ENCODE results near the gene IFI44.

DNA sequence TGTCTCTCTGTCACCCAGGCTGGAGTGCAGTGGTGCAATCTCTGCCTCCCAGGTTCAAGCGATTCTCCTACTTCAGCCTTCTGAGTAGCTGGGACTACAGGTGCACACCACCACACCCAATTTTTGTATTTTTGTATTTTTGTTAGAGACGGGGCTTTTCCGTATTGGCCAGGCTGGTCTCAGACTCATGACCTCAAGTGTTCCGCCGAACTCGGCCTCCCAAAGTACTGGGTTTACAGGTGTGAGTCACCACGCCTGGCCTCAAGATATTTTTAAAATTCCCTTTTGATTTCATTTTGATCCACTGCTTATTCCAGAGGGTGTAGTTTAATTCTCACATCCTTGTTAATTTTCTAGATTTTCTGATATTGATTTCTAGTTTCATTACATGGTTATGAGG, 25.6 kb upstream of the IFI44 start:
- TF ChIP-seq, protein P1, sequence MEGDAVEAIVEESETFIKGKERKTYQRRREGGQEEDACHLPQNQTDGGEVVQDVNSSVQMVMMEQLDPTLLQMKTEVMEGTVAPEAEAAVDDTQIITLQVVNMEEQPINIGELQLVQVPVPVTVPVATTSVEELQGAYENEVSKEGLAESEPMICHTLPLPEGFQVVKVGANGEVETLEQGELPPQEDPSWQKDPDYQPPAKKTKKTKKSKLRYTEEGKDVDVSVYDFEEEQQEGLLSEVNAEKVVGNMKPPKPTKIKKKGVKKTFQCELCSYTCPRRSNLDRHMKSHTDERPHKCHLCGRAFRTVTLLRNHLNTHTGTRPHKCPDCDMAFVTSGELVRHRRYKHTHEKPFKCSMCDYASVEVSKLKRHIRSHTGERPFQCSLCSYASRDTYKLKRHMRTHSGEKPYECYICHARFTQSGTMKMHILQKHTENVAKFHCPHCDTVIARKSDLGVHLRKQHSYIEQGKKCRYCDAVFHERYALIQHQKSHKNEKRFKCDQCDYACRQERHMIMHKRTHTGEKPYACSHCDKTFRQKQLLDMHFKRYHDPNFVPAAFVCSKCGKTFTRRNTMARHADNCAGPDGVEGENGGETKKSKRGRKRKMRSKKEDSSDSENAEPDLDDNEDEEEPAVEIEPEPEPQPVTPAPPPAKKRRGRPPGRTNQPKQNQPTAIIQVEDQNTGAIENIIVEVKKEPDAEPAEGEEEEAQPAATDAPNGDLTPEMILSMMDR (IDR thresholded peaks at IDR 0.05; ENCODE audit: low read depth, low read length, missing input control) = no peak
- TF ChIP-seq, protein P2, sequence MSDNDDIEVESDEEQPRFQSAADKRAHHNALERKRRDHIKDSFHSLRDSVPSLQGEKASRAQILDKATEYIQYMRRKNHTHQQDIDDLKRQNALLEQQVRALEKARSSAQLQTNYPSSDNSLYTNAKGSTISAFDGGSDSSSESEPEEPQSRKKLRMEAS (IDR thresholded peaks at IDR 0.05) = no peak
- TF ChIP-seq RXRA (IDR thresholded peaks at IDR 0.05) (no peak), NR2F2 (IDR thresholded peaks at IDR 0.05) (no peak), RAD21 (IDR thresholded peaks at IDR 0.05) (no peak), HNF4A (conservative IDR thresholded peaks at IDR 0.05) (no peak)
- TF ChIP-seq, protein P3, sequence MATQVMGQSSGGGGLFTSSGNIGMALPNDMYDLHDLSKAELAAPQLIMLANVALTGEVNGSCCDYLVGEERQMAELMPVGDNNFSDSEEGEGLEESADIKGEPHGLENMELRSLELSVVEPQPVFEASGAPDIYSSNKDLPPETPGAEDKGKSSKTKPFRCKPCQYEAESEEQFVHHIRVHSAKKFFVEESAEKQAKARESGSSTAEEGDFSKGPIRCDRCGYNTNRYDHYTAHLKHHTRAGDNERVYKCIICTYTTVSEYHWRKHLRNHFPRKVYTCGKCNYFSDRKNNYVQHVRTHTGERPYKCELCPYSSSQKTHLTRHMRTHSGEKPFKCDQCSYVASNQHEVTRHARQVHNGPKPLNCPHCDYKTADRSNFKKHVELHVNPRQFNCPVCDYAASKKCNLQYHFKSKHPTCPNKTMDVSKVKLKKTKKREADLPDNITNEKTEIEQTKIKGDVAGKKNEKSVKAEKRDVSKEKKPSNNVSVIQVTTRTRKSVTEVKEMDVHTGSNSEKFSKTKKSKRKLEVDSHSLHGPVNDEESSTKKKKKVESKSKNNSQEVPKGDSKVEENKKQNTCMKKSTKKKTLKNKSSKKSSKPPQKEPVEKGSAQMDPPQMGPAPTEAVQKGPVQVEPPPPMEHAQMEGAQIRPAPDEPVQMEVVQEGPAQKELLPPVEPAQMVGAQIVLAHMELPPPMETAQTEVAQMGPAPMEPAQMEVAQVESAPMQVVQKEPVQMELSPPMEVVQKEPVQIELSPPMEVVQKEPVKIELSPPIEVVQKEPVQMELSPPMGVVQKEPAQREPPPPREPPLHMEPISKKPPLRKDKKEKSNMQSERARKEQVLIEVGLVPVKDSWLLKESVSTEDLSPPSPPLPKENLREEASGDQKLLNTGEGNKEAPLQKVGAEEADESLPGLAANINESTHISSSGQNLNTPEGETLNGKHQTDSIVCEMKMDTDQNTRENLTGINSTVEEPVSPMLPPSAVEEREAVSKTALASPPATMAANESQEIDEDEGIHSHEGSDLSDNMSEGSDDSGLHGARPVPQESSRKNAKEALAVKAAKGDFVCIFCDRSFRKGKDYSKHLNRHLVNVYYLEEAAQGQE (IDR thresholded peaks at IDR 0.05) = no peak
